Pancreas (tissue), 10 donors: ENCODE results near the gene ALDH1L1. TPM values are rescaled to one million over a fixed set of nuclear protein-coding genes. Genes with fewer than 3 reads are reported as not detected.

Experiments
- ATAC-seq, 4 donors: fragments of 200-7000 bp; cut with Tn5 transposase; one replicate each; pipeline versions ENCODE4 v1.8.0 to v1.9.1; 2020; ENCODE audit warnings: mild to moderate bottlenecking in 4 of 4, moderate library complexity in 4 of 4
- DNase-seq, 6 donors: peaks; one replicate each; pipeline ENCODE4 v3.0.0-alpha.2; 2020
- FAIRE-seq: peaks from 2 replicates; lab custom pipeline; 2012; peaks lifted over from hg19 to GRCh38; lab: Jason Lieb, UNC
- H3K27ac ChIP-seq, 4 donors: fragments of 200-600 bp; sonication (generic); 1 replicate in 3 of 4; 2 replicates in 1 of 4; pipeline versions ENCODE4 v1.5.0 to v1.8.0; 2020
- H3K27me3 ChIP-seq, 4 donors: fragments of 200-600 bp; one replicate each; pipeline ENCODE4 v1.8.0; 2021
- H3K36me3 ChIP-seq, 3 donors: fragments of 200-600 bp; sonication (generic) in 1 of 3; one replicate each; pipeline versions ENCODE4 v1.5.0 to v1.8.0; 2020 to 2021
- H3K4me1 ChIP-seq, 3 donors: fragments of 200-600 bp; one replicate each; pipeline ENCODE4 v1.8.0; 2021
- H3K4me3 ChIP-seq, 4 donors: fragments of 200-600 bp; sonication (generic) in 2 of 4; one replicate each; pipeline versions ENCODE4 v1.5.0 to v1.8.0; 2020 to 2021
- H3K9me3 ChIP-seq, 4 donors: fragments of 200-600 bp; one replicate each; pipeline ENCODE4 v1.8.0; 2021
- WGBS, 2 donors: extraction: QIAGEN DNeasy Blood & Tissue Kit; methylation state at CpG; one replicate each; pipeline ENCODE4 v1.1.7; 2013; 5-methylcytosine and 5-hydroxymethylcytosine counted together
- intact Hi-C, 3 donors: fragments of 100-400 bp; cut with DNase I; formaldehyde crosslinking; loops; one replicate each; pipeline versions ENCODE4 v1.11.1 to v1.14.2; 2022
- polyA plus RNA-seq, 2 donors: library from polyadenylated mRNA; stranded (reverse); fragments of 200-250 nt; gene quantifications; one replicate each; pipeline ENCODE4 v1.2.3, GENCODE V29; 2013
- total RNA-seq, 6 donors: library from RNA; stranded (reverse); fragmentation: NEBNext Ultra II Directional in 4 of 6; extraction: Animal tissue kit (Norgen Biotek cat#: 25700) in 4 of 6; gene quantifications; one replicate each; pipeline versions ENCODE4 v1.2.1 to v1.2.4, GENCODE V29; 2021 to 2023
- TF ChIP-seq, protein P1 (sequence below), 4 donors: fragments of 200-600 bp; sonication (generic) in 3 of 4; IDR thresholded peaks; one replicate each; pipeline versions ENCODE4 v1.5.0 to v1.8.0; 2021; ENCODE audit warnings: antibody characterized with exemption in 4 of 4
- donor health status: healthy with polysubstance abuse.
- donor health status: DM: no; HTN: no; CAD: no; lungs with moderate emphysema.
- donor health status: DM: no; HTN: no; CAD: no.
- donor health status: control.
- donor health status: control.
- donor health status: Bipolar disorder and iron deficiency.
- donor health status: DM: yes; HTN: yes; CAD: no.
- donor health status: DM: no; HTN: no; CAD: no.
- donor health status: DM: no; HTN: no; CAD: no.
- donor health status: DM: yes; HTN: yes; CAD: no.

ALDH1L1 gene
- total and polyA plus RNA-seq, 8 donors: 15.4 to 46.3 (median 36.9) TPM

DNA sequence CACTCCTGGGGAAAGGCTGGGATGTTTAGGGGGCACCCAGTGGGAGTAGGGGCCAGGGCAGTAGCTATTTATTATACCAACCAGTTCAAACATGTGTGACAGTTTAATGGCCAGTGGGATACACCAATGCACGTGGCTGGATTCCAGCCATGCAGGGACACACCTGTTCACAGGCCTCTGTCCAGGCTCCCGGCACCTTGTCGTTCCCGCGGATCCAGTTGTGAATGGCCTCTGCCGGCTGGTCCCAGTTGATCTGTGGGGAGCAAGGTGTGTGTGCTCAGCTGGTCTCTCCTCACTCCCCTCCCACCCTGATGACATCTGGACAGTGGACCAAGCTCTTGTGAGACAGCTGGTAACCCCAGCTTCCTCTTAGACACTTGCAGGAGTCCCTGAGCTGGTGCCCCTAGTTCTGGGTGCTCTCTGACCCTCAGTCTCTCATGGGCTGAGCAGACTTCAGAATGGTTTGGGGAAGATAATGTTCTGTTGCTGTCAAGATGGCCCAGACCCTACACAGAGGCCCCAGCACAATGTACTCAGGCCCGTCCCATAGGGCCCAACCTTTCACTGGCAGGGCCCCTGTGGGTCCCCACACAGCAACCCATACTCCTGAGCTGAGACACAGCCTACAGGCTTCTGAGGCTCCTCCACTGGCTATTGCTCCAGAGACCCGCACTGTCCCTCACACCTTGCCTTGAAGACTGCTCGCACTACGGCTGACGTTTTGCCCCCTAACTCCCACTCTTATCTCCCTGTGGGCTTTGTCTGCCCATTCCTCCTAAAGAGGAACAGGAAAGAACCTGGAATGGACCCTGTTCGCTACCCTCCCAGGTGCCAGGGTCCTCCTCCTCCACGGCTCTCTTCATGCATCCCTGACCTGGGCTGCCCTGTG lies 25.8 kb downstream of the ALDH1L1 start:
- H3K27me3 ChIP-seq: no peaks in the 10 kb centered on the region
- peaks cover 0 to 4% (median 0%) of the 10 kb centered on the region in 3 donors for H3K36me3 ChIP-seq
- TF ChIP-seq, protein P1, sequence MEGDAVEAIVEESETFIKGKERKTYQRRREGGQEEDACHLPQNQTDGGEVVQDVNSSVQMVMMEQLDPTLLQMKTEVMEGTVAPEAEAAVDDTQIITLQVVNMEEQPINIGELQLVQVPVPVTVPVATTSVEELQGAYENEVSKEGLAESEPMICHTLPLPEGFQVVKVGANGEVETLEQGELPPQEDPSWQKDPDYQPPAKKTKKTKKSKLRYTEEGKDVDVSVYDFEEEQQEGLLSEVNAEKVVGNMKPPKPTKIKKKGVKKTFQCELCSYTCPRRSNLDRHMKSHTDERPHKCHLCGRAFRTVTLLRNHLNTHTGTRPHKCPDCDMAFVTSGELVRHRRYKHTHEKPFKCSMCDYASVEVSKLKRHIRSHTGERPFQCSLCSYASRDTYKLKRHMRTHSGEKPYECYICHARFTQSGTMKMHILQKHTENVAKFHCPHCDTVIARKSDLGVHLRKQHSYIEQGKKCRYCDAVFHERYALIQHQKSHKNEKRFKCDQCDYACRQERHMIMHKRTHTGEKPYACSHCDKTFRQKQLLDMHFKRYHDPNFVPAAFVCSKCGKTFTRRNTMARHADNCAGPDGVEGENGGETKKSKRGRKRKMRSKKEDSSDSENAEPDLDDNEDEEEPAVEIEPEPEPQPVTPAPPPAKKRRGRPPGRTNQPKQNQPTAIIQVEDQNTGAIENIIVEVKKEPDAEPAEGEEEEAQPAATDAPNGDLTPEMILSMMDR (IDR thresholded peaks at IDR 0.05): no peak
- peak in 2 of 4 donors; percentile 42 to 49 for ATAC-seq
- intact Hi-C loops: no loop called here
- H3K4me1 ChIP-seq: no peaks in the 10 kb centered on the region
- WGBS, 2 donors: 68 to 71% methylated on average over 13 of the region's 13 CpGs
- H3K4me3 ChIP-seq: no peak overlapping the region
- DNase-seq: peak in 1 of 6 donors; percentile 35
- no peak for FAIRE-seq
- H3K27ac ChIP-seq: no peak overlapping the region
- no peaks in the 10 kb centered on the region for H3K9me3 ChIP-seq

DNA sequence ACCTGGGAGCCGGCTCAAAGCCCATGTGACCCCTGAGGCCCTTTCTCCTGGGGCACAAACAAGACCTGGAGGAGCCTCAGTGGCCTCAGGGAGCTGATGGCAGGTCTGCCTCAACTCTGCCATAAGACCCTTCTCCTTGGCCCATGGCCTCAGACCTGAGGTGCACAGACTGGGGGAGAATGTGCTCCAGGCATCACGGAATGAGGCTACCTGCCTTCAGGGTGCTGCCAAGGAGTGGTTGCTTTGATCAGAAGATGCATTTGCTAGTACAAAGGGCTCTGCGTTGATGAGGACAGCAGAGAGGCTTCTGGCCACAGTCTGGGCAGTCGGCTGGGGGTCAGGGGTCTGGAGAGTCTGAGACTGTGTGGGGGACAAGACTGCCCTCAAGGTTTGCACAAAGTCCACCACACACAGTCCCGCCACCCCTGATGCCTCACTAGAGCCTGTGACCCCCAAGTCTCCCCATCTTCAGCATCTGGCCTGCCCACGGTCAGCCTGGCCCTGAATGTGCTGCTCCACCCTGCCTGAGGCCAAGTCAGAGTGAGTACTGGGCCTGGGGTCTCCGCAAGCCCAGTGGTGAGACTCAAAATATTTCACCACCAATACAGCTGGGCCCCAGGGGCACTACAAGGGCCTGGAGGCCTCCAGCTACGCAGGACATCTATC lies 26.6 kb downstream of the ALDH1L1 start:
- Histone ChIP-seq H3K27me3 (no peaks in the 10 kb centered on the region), H3K4me3 (no peak overlapping the region), H3K27ac (no peak overlapping the region), H3K36me3 (peaks cover 0 to 4% (median 0%) of the 10 kb centered on the region in 3 donors), H3K9me3 (no peaks in the 10 kb centered on the region), H3K4me1 (no peaks in the 10 kb centered on the region)
- WGBS, 2 donors: 96 to 99% methylated on average over 8 of the region's 8 CpGs
- ATAC-seq (no peak), FAIRE-seq (no peak), DNase-seq (peak in 1 of 6 donors; percentile 30)
- TF ChIP-seq, protein P1 (IDR thresholded peaks at IDR 0.05): no peak
- intact Hi-C loops: no loop called here

DNA sequence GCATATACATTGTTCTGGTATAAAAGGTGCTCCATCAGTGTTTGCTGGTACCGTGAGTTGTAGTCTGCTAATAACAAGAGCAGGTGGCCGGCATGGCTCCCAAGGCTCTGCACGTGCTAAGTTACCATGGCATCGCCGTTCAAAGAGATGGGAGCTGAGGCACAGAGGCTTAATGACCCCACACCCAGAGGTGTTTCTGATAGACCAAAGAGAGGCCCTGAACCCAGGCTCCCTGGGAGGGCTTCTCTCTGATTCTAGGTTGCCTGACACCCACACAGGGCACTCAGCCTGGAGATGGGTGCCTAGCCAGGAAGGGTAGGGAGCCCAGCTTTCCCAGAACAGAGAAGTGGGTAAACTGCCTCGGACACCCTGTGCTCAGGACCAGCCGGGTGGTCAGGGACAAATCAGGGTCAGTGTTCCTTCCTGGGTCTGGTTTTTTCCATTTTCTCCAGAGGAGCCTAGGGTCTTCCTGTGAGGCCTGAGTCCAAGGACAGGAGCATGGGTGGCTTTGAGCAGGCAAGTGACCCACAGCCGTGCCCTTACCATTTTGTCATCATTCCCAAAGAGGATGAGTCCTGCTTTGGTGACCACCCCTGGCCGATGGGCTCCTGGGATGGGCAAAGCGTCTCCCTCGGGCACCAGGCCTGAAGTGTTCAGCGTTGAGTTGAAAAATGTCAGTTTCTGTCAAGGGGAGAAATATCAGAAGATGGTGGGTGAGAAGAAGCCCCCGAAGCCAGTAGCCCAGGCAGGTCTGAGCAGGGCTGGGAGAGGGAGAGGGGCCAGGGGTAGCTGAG lies 27.3 kb downstream of the ALDH1L1 start:
- H3K36me3 ChIP-seq: peaks cover 0 to 4% (median 0%) of the 10 kb centered on the region in 3 donors
- ATAC-seq (no peak), FAIRE-seq (no peak), DNase-seq (peak in 1 of 6 donors; percentile 39)
- no peaks in the 10 kb centered on the region for H3K4me1 ChIP-seq
- no peaks in the 10 kb centered on the region for H3K9me3 ChIP-seq
- no peak overlapping the region for H3K27ac ChIP-seq
- TF ChIP-seq, protein P1 (IDR thresholded peaks at IDR 0.05): no peak
- intact Hi-C loops: no loop called here
- no peaks in the 10 kb centered on the region for H3K27me3 ChIP-seq
- WGBS, 2 donors: 94 to 95% methylated on average over 13 of the region's 13 CpGs
- no peak overlapping the region for H3K4me3 ChIP-seq

DNA sequence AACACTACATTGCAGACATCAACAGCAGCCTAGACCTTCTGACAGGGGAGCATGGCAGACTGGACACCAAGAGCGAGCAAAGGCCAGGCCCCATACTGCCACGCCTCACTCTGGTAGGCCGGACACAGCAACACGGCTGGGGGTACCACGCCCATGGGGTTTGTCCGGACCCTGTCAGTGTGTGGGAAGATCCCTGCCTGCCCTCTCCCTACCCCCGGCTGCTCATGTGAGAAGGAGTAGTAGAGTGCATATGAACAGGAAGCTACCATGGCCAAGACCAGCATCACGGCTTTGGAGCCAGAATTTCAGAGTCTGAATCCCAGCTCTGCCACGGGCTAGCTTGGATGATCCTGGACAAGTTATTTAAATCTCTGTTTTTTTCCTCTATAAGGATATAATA lies 27.9 kb downstream of the ALDH1L1 start:
- no peak for FAIRE-seq
- TF ChIP-seq, protein P1 (IDR thresholded peaks at IDR 0.05): no peak
- WGBS, 2 donors: 86 to 94% methylated on average over 9 of the region's 9 CpGs
- H3K9me3 ChIP-seq: no peaks in the 10 kb centered on the region
- ATAC-seq: no peak
- no peaks in the 10 kb centered on the region for H3K27me3 ChIP-seq
- intact Hi-C loops: no loop called here
- peaks cover 0 to 4% (median 0%) of the 10 kb centered on the region in 3 donors for H3K36me3 ChIP-seq
- H3K4me3 ChIP-seq: no peak overlapping the region
- H3K4me1 ChIP-seq: no peaks in the 10 kb centered on the region
- no peak overlapping the region for H3K27ac ChIP-seq
- DNase-seq: peak in 2 of 6 donors; percentile 33 to 39
